HL-60 (cell line): ENCODE results near the gene WDR5B.

Experiments
- TF ChIP-seq, protein P1 (sequence below): IDR thresholded peaks from one replicate; pipeline ENCODE4 v1.5.1; 2011; ENCODE audit warnings: low read length, control low read depth, inconsistent platforms; ENCODE audit not compliant: insufficient read depth
- TF ChIP-seq, protein P2 (sequence below): IDR thresholded peaks from 2 replicates; pipeline ENCODE4 v1.6.1; 2012; ENCODE audit warnings: low read depth; ENCODE audit not compliant: insufficient replicate concordance

DNA sequence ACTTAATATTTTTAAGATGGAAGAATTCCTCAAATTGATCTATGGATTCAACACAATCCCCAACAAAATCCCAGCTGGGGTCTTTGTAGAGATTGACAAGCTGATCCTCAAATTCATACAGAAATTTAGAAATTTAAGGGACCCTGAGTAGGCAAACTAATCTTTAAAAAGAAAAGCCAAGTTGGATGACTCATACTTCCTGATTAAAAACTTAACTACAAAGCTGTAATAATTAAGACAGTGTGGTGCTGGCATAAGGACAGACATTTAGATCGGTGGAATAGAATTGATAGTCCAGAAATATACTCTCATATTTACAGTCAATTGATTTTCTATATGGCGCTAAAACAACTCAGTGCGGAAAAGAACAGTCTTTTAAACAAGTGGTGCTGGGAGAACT lies 20.3 kb downstream of the WDR5B start:
- TF ChIP-seq, protein P1, sequence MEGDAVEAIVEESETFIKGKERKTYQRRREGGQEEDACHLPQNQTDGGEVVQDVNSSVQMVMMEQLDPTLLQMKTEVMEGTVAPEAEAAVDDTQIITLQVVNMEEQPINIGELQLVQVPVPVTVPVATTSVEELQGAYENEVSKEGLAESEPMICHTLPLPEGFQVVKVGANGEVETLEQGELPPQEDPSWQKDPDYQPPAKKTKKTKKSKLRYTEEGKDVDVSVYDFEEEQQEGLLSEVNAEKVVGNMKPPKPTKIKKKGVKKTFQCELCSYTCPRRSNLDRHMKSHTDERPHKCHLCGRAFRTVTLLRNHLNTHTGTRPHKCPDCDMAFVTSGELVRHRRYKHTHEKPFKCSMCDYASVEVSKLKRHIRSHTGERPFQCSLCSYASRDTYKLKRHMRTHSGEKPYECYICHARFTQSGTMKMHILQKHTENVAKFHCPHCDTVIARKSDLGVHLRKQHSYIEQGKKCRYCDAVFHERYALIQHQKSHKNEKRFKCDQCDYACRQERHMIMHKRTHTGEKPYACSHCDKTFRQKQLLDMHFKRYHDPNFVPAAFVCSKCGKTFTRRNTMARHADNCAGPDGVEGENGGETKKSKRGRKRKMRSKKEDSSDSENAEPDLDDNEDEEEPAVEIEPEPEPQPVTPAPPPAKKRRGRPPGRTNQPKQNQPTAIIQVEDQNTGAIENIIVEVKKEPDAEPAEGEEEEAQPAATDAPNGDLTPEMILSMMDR = no peak
- TF ChIP-seq, protein P2, sequence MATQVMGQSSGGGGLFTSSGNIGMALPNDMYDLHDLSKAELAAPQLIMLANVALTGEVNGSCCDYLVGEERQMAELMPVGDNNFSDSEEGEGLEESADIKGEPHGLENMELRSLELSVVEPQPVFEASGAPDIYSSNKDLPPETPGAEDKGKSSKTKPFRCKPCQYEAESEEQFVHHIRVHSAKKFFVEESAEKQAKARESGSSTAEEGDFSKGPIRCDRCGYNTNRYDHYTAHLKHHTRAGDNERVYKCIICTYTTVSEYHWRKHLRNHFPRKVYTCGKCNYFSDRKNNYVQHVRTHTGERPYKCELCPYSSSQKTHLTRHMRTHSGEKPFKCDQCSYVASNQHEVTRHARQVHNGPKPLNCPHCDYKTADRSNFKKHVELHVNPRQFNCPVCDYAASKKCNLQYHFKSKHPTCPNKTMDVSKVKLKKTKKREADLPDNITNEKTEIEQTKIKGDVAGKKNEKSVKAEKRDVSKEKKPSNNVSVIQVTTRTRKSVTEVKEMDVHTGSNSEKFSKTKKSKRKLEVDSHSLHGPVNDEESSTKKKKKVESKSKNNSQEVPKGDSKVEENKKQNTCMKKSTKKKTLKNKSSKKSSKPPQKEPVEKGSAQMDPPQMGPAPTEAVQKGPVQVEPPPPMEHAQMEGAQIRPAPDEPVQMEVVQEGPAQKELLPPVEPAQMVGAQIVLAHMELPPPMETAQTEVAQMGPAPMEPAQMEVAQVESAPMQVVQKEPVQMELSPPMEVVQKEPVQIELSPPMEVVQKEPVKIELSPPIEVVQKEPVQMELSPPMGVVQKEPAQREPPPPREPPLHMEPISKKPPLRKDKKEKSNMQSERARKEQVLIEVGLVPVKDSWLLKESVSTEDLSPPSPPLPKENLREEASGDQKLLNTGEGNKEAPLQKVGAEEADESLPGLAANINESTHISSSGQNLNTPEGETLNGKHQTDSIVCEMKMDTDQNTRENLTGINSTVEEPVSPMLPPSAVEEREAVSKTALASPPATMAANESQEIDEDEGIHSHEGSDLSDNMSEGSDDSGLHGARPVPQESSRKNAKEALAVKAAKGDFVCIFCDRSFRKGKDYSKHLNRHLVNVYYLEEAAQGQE = no peak
